Right hindlimb (tissue), 1 donor: ENCODE results near the gene CRYBA1.
A peak's percentile ranks its signal among the peaks of the same experiment; 100 is the strongest.
"Not testable (repeated sequence)": the region's sequence is repeated elsewhere in the genome, so short reads cannot be mapped to it uniquely, and the experiment has no call there.

Experiments used
- DNase-seq: peaks from one replicate; pipeline ENCODE4 v3.0.0-alpha.2; 2018

The CRYBA1 gene, protein sequence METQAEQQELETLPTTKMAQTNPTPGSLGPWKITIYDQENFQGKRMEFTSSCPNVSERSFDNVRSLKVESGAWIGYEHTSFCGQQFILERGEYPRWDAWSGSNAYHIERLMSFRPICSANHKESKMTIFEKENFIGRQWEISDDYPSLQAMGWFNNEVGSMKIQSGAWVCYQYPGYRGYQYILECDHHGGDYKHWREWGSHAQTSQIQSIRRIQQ

DNA sequence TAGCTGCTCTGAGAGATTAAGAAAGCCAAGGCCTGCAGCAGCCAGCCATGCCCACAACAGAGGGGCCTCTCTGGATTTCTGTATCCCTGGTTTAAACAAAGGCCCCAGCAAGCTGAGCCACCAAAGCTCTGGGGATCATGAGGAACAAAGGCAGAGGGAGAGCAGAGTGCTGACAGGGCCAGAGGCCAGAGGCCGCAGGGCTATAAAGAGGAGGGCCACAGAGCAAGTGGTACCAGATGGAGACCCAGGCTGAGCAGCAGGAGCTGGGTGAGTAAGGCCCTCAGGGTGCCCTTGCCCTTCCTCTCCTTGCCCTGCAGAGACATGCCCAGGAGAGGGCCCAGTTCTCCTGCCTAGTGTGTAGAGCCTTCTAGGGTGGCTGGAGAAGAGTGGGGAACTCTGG lies at the start of gene CRYBA1:
Gene CRYBA1 (plus strand): TSS at position 232 of the 400 bp plus-strand sequence. CDS start 5 bp downstream, at position 237.
- DNase-seq: no peak

DNA sequence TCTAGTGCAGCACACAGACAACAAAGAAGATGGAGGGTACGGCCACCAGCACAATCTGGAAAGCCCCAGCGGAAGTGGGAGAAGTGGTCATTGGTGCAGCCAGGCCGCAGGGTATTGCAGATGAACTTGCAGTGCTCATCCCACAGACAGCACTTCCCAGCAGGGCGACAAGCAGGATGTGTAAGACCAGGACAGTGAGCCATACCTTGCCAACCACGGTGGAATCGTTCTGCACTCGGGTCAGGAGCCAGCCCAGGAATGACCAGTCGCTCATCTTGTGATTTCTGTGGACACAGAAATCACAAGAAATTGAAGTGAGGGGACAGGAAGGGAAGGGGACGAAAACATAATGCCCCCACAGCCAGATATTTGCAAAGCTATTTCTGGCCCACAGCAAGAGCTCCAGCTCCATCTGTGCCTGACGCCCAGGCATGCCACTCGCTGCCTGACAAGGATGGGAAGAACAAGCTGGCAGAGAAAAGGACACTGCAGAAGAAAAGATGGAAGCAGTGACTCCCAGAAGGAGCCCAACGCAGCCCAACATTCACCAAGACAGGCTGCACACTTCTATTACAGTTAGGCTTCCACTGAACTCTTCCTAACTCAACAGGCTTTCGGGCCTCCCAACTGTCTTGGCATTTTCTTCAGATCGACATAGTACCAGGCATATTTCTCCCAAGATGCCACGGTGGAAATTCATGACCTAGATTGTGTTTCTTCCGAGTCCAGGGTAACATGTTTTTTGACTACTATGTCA lies 49.0 kb upstream of the CRYBA1 start:
- no peak for DNase-seq

DNA sequence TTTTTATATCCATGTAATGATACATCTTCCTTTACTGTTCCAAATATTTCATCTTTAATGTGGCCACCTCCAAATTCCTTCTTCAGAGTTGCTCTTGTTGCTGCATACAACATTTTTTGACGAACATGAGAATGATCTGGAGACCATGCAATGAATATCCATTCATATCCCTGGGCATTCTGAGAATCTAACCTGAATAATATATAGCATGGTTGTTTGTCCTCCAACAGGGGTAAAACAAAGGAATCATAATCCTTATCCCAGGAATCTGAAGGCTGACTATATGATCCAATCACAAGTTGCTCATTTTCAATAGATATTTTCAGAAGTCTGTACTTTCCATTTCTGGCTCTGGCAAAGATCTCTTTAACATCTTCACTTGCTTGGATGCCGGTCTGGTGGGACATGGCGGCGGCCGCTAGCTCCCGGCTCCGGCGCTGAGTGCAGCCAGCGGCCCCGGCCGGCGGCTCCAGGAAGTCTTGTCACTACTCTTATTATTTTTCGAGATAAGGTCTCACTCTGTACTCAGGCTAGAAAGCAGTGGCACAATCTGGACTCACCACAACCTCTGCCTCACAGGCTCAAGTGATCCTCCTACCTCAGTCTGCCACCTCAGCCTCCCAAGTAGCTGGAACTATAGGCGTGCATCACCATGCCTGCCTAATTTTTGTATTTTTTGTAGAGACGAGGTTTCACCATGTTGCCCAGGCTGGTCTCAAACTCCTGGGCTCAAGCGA lies 42.4 kb upstream of the CRYBA1 start:
- DNase-seq: not testable (repeated sequence)

DNA sequence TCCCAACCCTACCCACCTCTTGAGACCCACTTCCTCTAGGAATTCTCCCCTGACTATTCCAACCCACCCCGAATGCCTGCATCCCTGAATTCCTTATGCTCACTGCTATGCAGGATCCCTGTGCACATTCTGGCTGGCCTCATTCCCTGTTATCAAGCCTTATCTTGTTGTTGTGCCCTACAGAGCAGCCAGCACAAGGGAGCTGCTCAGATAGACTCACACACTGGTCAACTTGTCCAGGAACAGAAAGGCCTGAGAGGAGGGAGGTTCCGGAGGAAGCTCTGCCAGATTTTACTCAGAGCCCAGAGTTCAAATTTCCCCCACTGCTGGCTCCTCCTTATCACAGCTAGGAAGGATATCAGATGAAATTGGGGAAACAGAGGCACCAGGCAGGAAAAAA lies 41.6 kb upstream of the CRYBA1 start:
- DNase-seq: no peak

DNA sequence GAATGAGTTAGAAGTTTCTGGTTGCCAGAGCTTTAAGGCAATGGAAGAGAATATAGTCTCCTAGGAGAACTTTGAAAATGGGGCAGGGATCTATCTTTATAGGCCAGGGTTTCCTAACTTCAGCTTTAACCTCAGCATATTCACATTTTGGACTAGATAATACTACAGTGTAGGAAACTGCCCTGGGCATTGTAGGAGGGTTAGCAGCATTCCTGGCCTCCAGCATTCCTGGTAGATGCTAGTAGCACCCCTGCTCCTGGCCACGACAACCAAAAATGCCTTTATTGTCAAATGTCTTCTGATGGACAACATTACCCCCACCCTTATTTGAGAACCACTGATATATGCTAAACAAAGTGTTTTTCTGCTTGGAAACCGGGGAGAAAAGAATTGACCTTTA lies 38.7 kb upstream of the CRYBA1 start:
- no peak for DNase-seq

DNA sequence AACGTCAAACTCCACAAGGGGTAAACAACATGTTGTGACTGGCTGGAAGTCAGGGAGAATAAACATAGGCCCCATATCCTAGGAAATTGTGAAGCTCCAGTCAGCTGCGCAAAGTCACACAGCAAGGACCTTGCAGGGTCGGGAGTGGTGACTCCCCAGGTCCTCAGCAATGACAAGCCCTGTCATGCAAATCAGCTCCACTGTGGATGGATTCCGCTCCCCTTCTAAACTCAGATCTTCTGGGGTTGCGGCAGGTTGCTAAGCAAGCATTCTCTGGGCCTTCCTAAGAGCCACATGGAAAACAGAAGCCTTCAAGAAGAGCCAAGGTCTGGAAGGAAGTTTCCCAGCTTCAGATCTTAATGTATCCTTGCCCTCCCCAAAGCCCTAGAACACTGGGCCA lies 37.6 kb upstream of the CRYBA1 start:
- no peak for DNase-seq

DNA sequence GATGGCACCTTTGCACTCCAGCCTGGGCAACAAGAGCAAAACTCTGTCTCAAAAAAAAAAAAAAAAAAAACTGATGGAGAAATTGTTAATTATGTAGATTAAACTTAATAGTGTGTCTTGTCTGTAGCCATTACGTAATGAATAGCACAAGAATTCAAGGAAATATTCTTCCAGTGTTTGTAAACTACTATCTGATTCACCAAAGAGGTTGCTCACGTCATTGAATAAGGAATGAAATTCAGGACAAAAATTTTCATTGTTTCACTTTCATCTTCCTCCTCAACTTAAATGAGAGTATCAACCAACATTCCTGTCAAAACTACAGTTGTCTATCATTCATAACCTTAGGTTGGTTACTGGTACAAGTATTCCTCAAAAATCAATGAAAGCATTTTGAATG lies 35.8 kb upstream of the CRYBA1 start:
- DNase-seq: no peak

DNA sequence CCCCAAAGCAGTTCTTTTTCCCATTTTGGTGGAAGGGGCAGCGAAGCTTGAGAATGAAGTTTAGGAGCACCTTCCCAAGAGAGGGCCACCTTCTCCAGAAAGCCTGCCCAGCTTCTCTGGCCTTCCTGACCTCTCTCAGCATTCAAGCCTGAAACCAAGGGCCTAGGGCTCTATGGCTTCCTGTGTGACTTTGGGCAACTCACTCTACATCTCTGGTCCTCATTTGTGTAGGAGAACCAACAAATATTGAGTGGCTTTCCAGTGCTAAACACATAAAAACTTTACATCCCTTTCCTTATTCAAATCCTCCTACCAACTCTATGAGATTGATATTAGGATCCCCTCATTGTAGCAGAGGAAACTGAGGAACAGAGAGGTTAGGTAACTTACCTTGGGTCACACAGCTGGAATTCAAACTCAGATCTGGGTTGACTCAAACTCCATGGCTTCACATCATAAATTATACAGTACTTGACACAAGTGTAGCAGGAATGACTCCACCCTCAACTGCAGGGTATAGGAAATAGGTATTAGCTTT lies 34.5 kb upstream of the CRYBA1 start:
- no peak for DNase-seq

DNA sequence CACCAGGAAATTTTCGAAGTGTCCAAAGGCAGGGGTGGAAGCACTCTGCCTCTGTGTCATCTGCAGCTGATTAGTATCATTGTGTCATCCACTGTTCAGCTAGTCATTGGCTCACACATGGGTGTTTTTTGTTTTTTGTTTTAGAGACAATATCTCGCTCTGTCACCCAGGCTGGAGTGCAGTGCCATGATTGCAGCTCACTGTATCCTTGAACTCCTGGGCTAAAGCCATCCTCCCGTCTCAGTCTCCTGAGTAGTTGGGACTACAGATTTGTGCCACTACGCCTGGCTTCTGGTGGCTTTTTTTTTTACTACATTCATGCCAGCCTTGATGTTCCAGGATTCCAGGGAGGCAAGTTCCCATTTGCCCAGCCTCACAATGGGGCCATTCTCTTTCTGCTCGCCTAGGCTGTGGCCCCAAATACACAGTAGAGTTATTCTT lies 34.0 kb upstream of the CRYBA1 start:
- no peak for DNase-seq

DNA sequence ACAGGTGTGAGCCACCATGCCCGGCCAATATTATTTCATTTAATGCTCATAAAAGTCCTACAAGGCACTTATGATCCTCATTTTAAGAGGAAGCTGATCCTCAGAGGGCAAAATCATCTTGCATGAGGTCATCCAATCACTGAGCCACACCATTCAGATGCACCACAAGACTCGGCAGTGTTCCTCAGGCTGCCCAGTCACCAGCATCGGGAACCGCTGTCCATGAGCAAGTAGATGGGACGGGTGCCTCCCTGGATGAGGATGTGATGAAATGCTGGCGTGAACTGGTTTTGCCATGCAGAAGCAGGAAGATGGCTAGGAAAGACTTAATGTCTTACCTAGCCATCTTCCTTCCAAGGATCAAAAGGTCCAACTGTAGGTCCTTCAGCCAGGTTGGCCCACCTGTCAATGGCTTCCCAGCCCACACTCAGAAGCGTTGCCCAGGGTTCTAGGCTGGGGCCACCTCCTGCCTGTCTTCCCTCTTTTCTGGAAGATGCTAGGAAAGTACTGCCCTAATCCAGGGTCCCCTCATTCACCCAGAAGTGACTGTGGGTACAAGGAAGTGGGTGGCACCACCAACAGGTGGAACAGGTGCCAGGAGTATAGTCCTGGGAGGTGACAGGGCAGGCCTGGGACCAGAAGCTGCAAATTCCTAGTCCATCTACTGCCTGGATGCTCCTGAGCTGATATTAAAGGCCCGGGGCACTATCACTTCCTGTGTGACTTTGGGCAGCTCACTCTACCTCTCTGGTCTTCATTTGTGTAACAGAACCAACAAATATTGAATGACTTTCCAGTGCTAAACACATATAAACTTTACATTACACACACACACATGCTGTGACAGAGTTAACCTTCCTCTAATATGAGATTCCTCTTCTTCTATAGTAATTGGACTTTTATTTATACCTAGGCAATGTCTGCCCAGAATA lies 32.2 kb upstream of the CRYBA1 start:
- DNase-seq: no peak

DNA sequence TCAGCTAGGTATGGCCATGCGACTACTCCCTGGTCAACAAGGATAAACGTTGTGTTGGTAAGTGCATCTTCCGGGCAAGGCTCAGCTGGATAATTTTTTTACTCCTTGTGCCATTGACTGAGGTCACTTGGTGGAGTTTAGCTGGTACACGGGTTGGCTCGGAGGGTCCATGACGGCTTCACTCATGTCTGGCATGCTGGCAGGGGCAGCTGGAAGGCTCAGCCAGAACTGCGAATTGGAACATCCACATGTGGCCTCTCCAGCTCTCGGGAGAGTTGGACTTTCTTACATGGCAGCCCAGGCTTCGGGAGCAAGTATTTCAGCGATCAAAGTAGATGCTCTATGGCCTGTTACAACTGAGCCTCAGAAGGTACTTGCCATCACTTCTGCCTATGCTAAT lies 31.5 kb upstream of the CRYBA1 start:
- DNase-seq: no peak

DNA sequence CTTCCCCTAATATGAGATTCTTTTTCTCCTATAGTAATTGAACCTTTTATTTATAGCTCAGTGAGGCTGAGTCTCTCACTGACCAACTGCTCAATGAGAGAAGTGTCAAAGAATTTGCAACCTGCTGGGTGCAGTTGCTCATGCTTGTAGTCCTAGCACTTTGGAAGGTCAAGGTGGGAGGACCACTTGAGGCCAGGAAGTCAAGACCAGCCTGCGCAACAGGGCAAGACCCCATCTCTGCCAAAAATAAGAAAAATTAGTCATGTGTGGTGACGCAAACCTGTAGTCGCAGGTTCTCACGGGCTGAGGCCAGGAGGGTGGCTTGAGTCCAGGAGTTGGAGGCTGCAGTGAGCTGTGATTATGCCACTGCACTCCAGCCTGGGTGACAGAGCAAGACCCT lies 30.9 kb upstream of the CRYBA1 start:
- no peak for DNase-seq

DNA sequence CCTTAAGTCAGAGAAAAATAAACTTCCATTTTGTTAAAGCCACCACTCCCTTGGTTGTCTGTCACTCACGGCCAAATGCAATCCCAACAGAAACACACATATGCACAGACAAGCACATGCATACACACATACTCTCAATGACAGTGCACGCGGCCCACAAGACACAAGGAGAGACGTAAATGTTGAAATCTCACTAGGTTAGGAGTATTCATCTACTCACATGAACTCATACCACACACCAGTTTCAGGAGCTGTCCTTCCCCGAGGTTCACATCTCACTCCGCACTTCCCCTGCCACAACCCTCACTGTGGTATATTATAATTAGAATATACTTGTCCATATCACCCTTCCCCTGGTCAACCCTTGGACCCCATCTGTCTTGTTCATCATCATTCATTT lies 30.5 kb upstream of the CRYBA1 start:
- DNase-seq: no peak

DNA sequence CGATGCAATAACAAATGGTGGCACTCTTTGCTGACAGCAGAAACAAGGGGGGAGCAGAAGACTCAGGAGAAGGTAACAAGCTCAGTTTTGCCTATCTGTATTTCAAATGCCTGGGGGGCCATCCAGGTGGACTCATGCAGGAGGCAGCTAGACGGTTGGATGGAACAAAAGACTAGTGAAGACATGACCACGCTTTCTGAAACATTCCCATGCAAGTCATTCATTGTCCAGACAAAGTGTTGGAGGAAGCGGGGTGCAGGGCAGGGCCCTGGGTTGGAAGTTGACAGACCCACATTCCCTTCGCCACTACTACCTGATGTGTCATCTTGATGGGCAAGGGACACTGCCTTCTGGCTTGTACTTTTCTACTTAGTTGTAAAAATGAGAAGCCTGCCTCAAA lies 29.8 kb upstream of the CRYBA1 start:
- DNase-seq: no peak

DNA sequence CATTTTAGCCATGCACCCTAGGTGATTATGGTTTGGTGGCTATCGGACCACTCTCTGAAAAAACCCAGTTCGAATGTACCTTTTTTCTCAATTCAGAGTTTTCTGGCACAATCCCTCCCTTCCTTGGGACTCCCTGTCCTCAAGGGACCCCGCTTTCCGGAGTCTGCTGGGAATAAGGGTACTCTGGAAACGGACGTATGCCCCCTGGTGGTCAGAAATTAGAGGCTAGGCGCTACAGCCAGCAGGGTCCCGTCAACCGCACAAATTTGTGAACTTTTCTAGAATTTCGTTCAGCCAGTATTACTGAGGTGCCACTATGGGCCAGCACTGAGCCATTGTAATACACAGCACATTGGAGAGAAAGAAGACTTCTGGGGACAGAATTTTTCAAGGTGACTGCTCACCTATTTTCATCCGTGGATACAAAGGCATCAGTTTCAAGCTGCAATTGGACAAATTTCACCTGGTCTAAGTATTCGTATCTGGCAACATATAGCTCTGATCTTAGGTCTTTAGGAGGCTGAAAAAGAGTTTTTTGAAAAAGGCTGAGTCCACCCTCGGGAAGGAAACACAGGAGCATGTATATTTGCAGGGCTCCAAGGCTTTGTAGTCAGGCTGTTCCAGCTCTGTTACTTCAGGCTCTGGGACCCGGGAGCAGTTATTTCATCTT lies 27.1 kb upstream of the CRYBA1 start:
- DNase-seq: peak; percentile 79

DNA sequence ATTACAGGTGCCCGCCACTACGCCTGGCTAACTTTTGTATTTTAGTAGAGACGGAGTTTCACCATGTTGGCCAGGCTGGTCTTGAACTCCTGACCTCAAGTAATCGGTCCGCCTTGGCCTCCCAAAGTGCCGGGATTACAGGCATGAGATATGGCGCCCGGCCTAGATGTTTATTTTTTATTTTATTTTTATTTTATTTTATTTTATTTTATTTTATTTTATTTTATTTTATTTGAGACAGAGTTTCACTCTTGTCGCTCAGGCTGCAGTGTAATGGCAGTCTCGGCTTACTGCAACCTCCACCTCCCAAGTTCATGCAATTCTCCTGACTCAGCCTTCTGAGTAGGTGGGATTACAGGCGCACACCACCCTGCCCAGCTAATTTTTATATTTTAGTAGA lies 25.3 kb upstream of the CRYBA1 start:
- DNase-seq: not testable (repeated sequence)

DNA sequence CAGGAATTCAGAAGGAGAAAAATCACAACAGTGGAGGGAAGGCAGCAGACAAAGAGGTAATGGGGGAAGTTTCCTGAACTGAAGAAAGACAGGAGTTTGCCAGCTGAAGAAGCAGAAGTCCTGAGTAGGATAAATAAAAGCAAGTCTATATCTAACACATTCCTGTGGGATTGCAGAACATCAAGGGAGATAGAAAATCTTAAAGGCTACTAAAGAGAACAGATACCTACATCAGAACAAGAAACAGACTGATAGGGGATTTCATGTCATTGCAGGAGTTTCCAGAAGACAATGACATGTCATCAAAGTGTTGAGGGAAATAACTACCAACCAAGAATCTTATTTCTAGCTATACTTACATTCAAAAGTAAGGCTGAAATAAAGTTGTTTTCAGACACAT lies 21.3 kb upstream of the CRYBA1 start:
- DNase-seq: no peak

DNA sequence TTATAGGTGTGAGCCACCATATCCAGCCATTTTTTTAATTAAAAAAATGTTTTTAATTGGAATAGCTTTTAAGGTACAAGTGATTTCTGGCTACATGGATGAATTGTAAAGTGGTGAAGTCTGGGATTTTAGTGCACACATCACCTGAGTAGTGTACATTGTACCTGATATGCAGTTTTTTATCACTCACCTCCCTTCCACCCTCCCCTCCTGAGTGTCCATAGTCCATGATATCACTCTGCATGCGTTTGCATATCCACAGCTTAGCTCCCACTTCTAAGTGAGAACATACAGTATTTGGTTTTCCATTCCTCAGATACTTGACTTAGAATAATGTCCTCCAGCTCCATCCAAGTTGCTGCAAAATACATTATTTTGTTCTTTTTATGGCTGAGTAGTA lies 13.4 kb upstream of the CRYBA1 start:
- DNase-seq: no peak

DNA sequence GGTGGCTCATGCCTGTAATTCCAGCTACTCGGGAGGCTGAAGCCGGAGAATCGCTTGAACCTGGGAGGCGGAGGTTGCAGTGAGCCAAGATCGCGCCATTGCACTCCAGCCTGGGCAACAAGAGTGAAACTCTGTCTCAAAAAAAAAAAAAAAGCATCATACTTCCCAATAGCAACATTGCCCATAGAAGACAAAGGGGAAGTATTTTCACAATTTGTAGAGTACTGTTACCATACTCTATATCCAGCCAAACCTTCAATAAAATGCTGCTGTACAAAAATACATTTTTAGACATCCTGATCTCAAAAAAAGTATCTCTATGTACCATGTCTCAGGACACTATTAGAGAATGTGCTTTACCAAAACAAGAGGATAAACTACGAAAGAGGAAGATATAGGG lies 11.7 kb upstream of the CRYBA1 start:
- DNase-seq: not testable (repeated sequence)

DNA sequence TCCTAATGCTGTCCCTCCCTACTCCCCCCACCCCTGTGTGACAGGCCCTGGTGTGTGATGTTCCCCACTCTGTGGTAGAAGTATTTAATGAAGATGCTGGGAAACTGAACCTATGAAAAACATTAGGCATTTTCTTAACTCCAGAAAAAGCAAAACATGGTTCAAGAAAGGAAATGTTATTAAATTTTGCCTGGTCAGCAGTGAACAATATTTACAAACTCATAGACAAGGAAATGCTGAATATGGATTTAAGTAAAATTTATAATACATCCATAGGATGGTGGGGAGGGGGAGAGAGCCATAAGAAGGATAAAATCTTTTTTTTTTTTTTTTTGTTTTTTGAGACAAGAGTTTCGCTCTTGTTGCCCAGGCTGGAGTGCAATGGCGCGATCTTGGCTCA lies 10.8 kb upstream of the CRYBA1 start:
- no peak for DNase-seq

DNA sequence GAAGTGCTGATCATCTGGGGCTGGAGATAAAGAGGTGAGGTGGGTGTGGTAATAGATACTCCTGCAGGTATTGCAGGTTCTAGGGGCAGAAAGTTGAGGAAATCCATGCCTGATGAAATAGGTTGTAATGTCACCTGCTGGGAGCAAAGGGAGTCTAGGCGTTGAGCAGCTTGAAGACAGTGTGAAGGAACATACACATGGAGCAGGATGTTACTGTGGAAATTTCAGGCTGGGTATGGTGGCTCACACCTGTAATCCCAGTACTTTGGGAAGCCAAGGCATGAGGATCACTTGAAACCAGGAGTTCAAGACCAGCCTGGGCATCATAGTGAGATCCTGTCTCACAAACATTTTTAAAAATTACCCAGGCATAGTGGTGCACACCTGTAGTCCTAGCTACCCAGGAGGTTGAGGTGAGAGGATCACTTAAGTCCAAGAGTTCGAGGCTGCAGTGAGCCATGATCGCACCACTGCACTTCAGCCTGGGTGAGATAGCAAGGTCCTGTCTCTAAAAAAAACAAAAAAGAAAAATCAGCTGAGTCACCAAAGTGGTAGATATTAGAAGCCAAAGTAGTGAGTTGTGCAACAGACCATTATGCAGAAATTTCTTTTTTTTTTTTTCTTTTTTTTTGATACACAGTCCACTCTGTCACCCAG lies 9.1 kb upstream of the CRYBA1 start:
- no peak for DNase-seq
